Measurements from ENCODE around the gene ARPP21.

Gene ARPP21

GRCh38 chr3:35780800-35781199 lies 141.5 kb downstream of the ARPP21 start:
- H3K27me3 ChIP-seq (ENCODE audit: control insufficient read depth, insufficient read depth, low read length): no peaks in the 10 kb centered on the region
- H3K9ac ChIP-seq (ENCODE audit: low read depth, low read length): no peak overlapping the region
- H3K4me3 ChIP-seq (ENCODE audit: low read depth, low read length): no peak overlapping the region
- no peaks in the 10 kb centered on the region for H3K36me3 ChIP-seq (ENCODE audit: control insufficient read depth, insufficient read depth, low read length)
- H3K9me3 ChIP-seq (ENCODE audit: control insufficient read depth, insufficient read depth, low read length): no peaks in the 10 kb centered on the region
- H3K4me1 ChIP-seq (ENCODE audit: control insufficient read depth, insufficient read depth, low read length): no peaks in the 10 kb centered on the region
- no peak overlapping the region for H3K27ac ChIP-seq (ENCODE audit: low read depth, low read length)

GRCh38 chr3:35781558-35781957 lies 142.2 kb downstream of the ARPP21 start:
- H3K4me1 ChIP-seq (ENCODE audit: control insufficient read depth, insufficient read depth, low read length): no peaks in the 10 kb centered on the region
- no peaks in the 10 kb centered on the region for H3K36me3 ChIP-seq (ENCODE audit: control insufficient read depth, insufficient read depth, low read length)
- H3K9ac ChIP-seq (ENCODE audit: low read depth, low read length): no peak overlapping the region

GRCh38 chr3:35782355-35782754 lies 143.0 kb downstream of the ARPP21 start:
- H3K9ac ChIP-seq (ENCODE audit: low read depth, low read length): no peak overlapping the region

More at GRCh38 chr3:35781558-35781957, 142.2 kb downstream of the ARPP21 start:
- no peaks in the 10 kb centered on the region for H3K9me3 ChIP-seq (ENCODE audit: control insufficient read depth, insufficient read depth, low read length)
- H3K27ac ChIP-seq (ENCODE audit: low read depth, low read length): no peak overlapping the region
- no peak overlapping the region for H3K4me3 ChIP-seq (ENCODE audit: low read depth, low read length)
- H3K27me3 ChIP-seq (ENCODE audit: control insufficient read depth, insufficient read depth, low read length): no peaks in the 10 kb centered on the region

GRCh38 chr3:35784169-35784568 lies 144.8 kb downstream of the ARPP21 start:
- H3K4me3 ChIP-seq (ENCODE audit: low read depth, low read length): no peak overlapping the region
- no peak overlapping the region for H3K27ac ChIP-seq (ENCODE audit: low read depth, low read length)
- H3K27me3 ChIP-seq (ENCODE audit: control insufficient read depth, insufficient read depth, low read length): no peaks in the 10 kb centered on the region
- H3K9me3 ChIP-seq (ENCODE audit: control insufficient read depth, insufficient read depth, low read length): no peaks in the 10 kb centered on the region
- H3K4me1 ChIP-seq (ENCODE audit: control insufficient read depth, insufficient read depth, low read length): no peaks in the 10 kb centered on the region
- no peak overlapping the region for H3K9ac ChIP-seq (ENCODE audit: low read depth, low read length)
- H3K36me3 ChIP-seq (ENCODE audit: control insufficient read depth, insufficient read depth, low read length): no peaks in the 10 kb centered on the region

More at GRCh38 chr3:35782355-35782754, 143.0 kb downstream of the ARPP21 start:
- Histone ChIP-seq H3K9me3 (ENCODE audit: control insufficient read depth, insufficient read depth, low read length) (no peaks in the 10 kb centered on the region), H3K4me3 (ENCODE audit: low read depth, low read length) (no peak overlapping the region), H3K27ac (ENCODE audit: low read depth, low read length) (no peak overlapping the region), H3K4me1 (ENCODE audit: control insufficient read depth, insufficient read depth, low read length) (no peaks in the 10 kb centered on the region), H3K36me3 (ENCODE audit: control insufficient read depth, insufficient read depth, low read length) (no peaks in the 10 kb centered on the region), H3K27me3 (ENCODE audit: control insufficient read depth, insufficient read depth, low read length) (no peaks in the 10 kb centered on the region)

GRCh38 chr3:35785234-35785888 lies 146.0 kb downstream of the ARPP21 start:
- no peak overlapping the region for H3K27ac ChIP-seq (ENCODE audit: low read depth, low read length)
- H3K4me3 ChIP-seq (ENCODE audit: low read depth, low read length): no peak overlapping the region
- H3K9ac ChIP-seq (ENCODE audit: low read depth, low read length): no peak overlapping the region
- no peaks in the 10 kb centered on the region for H3K4me1 ChIP-seq (ENCODE audit: control insufficient read depth, insufficient read depth, low read length)
- H3K36me3 ChIP-seq (ENCODE audit: control insufficient read depth, insufficient read depth, low read length): no peaks in the 10 kb centered on the region
- no peaks in the 10 kb centered on the region for H3K27me3 ChIP-seq (ENCODE audit: control insufficient read depth, insufficient read depth, low read length)
- no peaks in the 10 kb centered on the region for H3K9me3 ChIP-seq (ENCODE audit: control insufficient read depth, insufficient read depth, low read length)

GRCh38 chr3:35787936-35788335 lies 148.6 kb downstream of the ARPP21 start:
- no peaks in the 10 kb centered on the region for H3K4me1 ChIP-seq (ENCODE audit: control insufficient read depth, insufficient read depth, low read length)
- no peaks in the 10 kb centered on the region for H3K36me3 ChIP-seq (ENCODE audit: control insufficient read depth, insufficient read depth, low read length)
- H3K27me3 ChIP-seq (ENCODE audit: control insufficient read depth, insufficient read depth, low read length): no peaks in the 10 kb centered on the region
- H3K9ac ChIP-seq (ENCODE audit: low read depth, low read length): no peak overlapping the region
- H3K4me3 ChIP-seq (ENCODE audit: low read depth, low read length): no peak overlapping the region
- H3K9me3 ChIP-seq (ENCODE audit: control insufficient read depth, insufficient read depth, low read length): no peaks in the 10 kb centered on the region
- H3K27ac ChIP-seq (ENCODE audit: low read depth, low read length): no peak overlapping the region

- no peaks in the 10 kb centered on the region for H3K27me3 ChIP-seq (ENCODE audit: control insufficient read depth, insufficient read depth, low read length)
- H3K27ac ChIP-seq (ENCODE audit: low read depth, low read length): no peak overlapping the region
- H3K9me3 ChIP-seq (ENCODE audit: control insufficient read depth, insufficient read depth, low read length): no peaks in the 10 kb centered on the region
- no peaks in the 10 kb centered on the region for H3K4me1 ChIP-seq (ENCODE audit: control insufficient read depth, insufficient read depth, low read length)
- no peak overlapping the region for H3K4me3 ChIP-seq (ENCODE audit: low read depth, low read length)
- H3K9ac ChIP-seq (ENCODE audit: low read depth, low read length): no peak overlapping the region
- no peaks in the 10 kb centered on the region for H3K36me3 ChIP-seq (ENCODE audit: control insufficient read depth, insufficient read depth, low read length)
Measured at GRCh38 chr3:35789042-35789831, 149.9 kb downstream of the ARPP21 start.

GRCh38 chr3:35790764-35791163 lies 151.4 kb downstream of the ARPP21 start:
- no peaks in the 10 kb centered on the region for H3K27me3 ChIP-seq (ENCODE audit: control insufficient read depth, insufficient read depth, low read length)
- H3K9me3 ChIP-seq (ENCODE audit: control insufficient read depth, insufficient read depth, low read length): no peaks in the 10 kb centered on the region
- H3K36me3 ChIP-seq (ENCODE audit: control insufficient read depth, insufficient read depth, low read length): no peaks in the 10 kb centered on the region
- no peak overlapping the region for H3K27ac ChIP-seq (ENCODE audit: low read depth, low read length)
- H3K4me3 ChIP-seq (ENCODE audit: low read depth, low read length): no peak overlapping the region
- no peak overlapping the region for H3K9ac ChIP-seq (ENCODE audit: low read depth, low read length)
- H3K4me1 ChIP-seq (ENCODE audit: control insufficient read depth, insufficient read depth, low read length): no peaks in the 10 kb centered on the region

- H3K27ac ChIP-seq (ENCODE audit: low read depth, low read length): no peak overlapping the region
- H3K36me3 ChIP-seq (ENCODE audit: control insufficient read depth, insufficient read depth, low read length): no peaks in the 10 kb centered on the region
- no peak overlapping the region for H3K4me3 ChIP-seq (ENCODE audit: low read depth, low read length)
- H3K27me3 ChIP-seq (ENCODE audit: control insufficient read depth, insufficient read depth, low read length): no peaks in the 10 kb centered on the region
- no peak overlapping the region for H3K9ac ChIP-seq (ENCODE audit: low read depth, low read length)
- H3K4me1 ChIP-seq (ENCODE audit: control insufficient read depth, insufficient read depth, low read length): no peaks in the 10 kb centered on the region
- H3K9me3 ChIP-seq (ENCODE audit: control insufficient read depth, insufficient read depth, low read length): no peaks in the 10 kb centered on the region
Measured at GRCh38 chr3:35793667-35794066, 154.3 kb downstream of the ARPP21 start.

- H3K36me3 ChIP-seq (ENCODE audit: control insufficient read depth, insufficient read depth, low read length): no peaks in the 10 kb centered on the region
- 0 out of 2 replicates have a peak, but pooled peaks cover 2% of the 10 kb centered on the region for H3K9me3 ChIP-seq (ENCODE audit: control insufficient read depth, insufficient read depth, low read length)
- H3K27ac ChIP-seq (ENCODE audit: low read depth, low read length): no peak overlapping the region
- H3K9ac ChIP-seq (ENCODE audit: low read depth, low read length): no peak overlapping the region
- no peak overlapping the region for H3K4me3 ChIP-seq (ENCODE audit: low read depth, low read length)
- no peaks in the 10 kb centered on the region for H3K27me3 ChIP-seq (ENCODE audit: control insufficient read depth, insufficient read depth, low read length)
- H3K4me1 ChIP-seq (ENCODE audit: control insufficient read depth, insufficient read depth, low read length): no peaks in the 10 kb centered on the region
Measured at GRCh38 chr3:35800960-35801459, 161.7 kb downstream of the ARPP21 start.

GRCh38 chr3:35814531-35814930 lies 175.2 kb downstream of the ARPP21 start:
- no peaks in the 10 kb centered on the region for H3K4me1 ChIP-seq (ENCODE audit: control insufficient read depth, insufficient read depth, low read length)
- H3K9me3 ChIP-seq (ENCODE audit: control insufficient read depth, insufficient read depth, low read length): no peaks in the 10 kb centered on the region
- H3K4me3 ChIP-seq (ENCODE audit: low read depth, low read length): no peak overlapping the region
- H3K9ac ChIP-seq (ENCODE audit: low read depth, low read length): no peak overlapping the region
- H3K27me3 ChIP-seq (ENCODE audit: control insufficient read depth, insufficient read depth, low read length): no peaks in the 10 kb centered on the region
- H3K36me3 ChIP-seq (ENCODE audit: control insufficient read depth, insufficient read depth, low read length): no peaks in the 10 kb centered on the region
- H3K27ac ChIP-seq (ENCODE audit: low read depth, low read length): no peak overlapping the region
